ENCODE results near the gene ZMYND8.

Gene ZMYND8

DNA sequence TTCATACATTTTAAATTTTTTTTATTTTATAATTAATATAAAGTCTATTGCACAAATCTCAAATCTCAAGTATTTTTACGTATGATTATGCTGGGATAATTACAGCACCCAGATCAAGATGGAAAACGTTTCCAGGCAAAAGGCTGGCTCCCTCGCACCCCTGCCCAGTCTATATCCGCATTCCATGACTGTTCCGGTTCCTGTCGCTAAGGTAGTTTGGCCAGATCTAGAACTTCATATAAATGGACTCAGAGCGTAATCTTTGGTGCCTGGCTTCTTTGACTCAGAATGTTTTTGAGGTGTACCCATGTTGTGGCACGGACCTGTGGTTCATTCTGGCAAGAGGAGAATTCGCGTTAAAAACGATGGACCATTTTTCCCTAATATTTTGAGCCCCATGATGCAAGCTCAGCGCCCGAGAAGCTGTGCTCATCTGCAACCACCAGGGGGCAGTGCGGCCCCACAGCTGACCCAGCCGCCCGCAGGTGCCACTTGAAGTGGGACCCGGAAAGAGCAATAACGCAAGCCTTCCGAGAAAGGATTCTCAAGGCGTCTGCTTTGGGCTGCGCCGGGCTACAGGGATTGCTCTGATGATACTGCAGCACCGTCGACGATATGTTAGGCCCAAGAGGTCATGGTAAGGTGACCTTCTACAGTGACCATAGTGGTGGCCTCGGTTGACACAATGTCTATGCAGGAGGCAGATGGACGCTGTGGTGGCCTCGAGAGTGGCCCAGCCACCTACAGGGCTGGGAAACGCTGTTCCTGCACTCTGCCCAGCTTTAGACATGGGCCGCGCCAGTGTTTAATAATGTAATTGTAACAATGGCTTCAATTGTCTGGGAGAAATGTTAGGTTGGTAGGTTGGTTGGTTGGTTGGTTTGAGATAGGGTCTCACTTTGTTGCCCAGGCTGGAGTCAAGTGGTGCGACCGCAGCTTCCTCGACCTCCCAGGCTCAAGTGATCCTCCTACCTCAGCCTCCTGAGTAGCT, 160.1 kb downstream of the ZMYND8 start:
- peak; percentile 33 for DNase-seq (ENCODE audit: low read depth)
- no peak overlapping the region for H3K4me3 ChIP-seq (ENCODE audit: low read depth, low read length)
- TF ChIP-seq, protein P1, sequence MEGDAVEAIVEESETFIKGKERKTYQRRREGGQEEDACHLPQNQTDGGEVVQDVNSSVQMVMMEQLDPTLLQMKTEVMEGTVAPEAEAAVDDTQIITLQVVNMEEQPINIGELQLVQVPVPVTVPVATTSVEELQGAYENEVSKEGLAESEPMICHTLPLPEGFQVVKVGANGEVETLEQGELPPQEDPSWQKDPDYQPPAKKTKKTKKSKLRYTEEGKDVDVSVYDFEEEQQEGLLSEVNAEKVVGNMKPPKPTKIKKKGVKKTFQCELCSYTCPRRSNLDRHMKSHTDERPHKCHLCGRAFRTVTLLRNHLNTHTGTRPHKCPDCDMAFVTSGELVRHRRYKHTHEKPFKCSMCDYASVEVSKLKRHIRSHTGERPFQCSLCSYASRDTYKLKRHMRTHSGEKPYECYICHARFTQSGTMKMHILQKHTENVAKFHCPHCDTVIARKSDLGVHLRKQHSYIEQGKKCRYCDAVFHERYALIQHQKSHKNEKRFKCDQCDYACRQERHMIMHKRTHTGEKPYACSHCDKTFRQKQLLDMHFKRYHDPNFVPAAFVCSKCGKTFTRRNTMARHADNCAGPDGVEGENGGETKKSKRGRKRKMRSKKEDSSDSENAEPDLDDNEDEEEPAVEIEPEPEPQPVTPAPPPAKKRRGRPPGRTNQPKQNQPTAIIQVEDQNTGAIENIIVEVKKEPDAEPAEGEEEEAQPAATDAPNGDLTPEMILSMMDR (IDR thresholded peaks at IDR 0.05; ENCODE audit: low read depth, low read length, missing control alignments), result peak; percentile 91

DNA sequence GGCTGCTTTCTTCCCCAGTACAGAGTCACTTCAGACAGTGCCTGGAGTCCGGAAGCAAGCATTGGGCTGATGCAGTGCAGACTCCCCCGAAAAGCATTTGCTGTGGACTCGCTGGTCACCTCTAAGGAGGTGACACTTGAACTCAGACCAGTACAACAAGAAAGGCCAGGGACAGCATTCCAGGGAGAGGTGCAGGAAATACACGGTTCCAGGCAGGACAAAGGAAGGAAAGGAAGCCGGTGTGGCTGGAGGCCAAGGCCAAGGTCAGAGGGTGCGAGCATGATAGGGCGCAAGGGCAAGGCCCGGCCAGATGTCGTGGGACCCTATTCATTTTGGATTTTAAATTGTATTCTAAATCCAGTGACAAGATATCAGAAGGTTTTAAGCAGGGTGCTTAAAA, 160.9 kb downstream of the ZMYND8 start:
- TF ChIP-seq, protein P1 (IDR thresholded peaks at IDR 0.05; ENCODE audit: low read depth, low read length, missing control alignments), result no peak
- H3K4me3 ChIP-seq (ENCODE audit: low read depth, low read length), result no peak overlapping the region
- DNase-seq (ENCODE audit: low read depth), result no peak

DNA sequence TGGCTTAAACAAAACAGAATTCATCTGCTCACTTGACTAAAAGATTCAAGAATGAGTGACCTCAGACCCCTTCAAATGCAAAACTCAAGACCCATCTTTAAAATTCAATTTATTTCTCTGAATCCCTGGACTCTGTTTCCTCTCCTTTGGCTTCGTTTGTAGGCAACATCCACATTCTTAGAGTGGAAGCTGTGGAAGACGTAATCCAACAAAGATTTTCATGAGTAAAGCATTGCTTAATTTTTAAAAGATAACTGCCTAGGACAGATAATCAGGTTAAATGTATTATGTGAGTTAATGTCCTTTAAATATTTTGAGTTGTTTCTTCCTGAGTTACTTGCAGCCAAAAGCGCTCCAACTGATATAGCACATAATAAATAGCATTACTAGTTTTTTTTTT, 164.5 kb downstream of the ZMYND8 start:
- H3K4me3 ChIP-seq (ENCODE audit: low read depth, low read length), result no peak overlapping the region
- DNase-seq (ENCODE audit: low read depth), result no peak
- TF ChIP-seq, protein P1 (IDR thresholded peaks at IDR 0.05; ENCODE audit: low read depth, low read length, missing control alignments), result no peak

DNA sequence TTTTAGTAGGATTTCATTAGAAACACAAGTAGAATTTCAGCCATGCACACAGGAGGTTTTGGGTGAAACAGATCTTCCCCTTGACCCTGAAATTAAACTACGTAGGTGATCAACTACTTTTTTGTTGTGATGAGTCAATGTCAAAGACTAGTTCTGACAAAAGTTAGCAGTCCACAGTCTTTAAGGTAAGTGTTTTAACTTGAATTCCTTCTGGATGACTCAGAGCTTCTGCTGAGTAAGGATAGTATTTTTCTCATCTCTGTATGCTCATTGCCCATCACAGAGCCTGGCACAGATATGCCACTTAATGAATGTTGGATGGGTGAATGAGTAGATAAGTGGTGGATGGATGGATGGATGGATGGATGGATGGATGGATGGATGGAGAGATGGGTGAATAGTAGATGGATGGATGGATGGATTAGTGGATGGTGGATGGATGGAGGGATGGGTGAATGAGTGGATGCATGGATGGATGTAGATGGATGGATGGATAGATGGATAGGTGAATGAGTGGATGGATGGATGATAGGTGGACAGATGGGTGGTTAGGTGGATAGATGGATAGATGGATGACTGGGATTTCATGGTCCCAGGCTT, 165.3 kb downstream of the ZMYND8 start:
- TF ChIP-seq, protein P1 (IDR thresholded peaks at IDR 0.05; ENCODE audit: low read depth, low read length, missing control alignments), result no peak
- DNase-seq (ENCODE audit: low read depth), result no peak
- H3K4me3 ChIP-seq (ENCODE audit: low read depth, low read length), result no peak overlapping the region

DNA sequence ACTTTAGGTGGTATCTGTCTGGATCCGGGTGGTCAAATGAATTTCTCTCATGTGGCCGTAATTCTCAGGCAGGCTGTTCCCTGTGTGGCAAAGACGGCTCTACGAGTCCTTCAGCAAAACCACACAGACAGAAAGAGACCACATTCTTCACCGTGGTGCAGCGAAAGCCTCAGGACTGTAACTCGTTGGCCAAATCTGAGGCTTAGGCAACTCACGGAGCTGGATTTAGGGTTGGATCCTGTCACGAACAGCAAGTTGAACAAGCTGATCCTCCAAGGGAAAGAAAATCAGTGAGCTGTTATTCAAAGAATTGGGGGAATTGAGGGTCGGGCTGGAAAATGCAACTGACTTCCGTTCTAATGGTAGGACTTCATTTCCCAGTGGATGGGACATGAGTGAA, 167.4 kb downstream of the ZMYND8 start:
- no peak for DNase-seq (ENCODE audit: low read depth)
- TF ChIP-seq, protein P1 (IDR thresholded peaks at IDR 0.05; ENCODE audit: low read depth, low read length, missing control alignments), result no peak
- H3K4me3 ChIP-seq (ENCODE audit: low read depth, low read length), result no peak overlapping the region

DNA sequence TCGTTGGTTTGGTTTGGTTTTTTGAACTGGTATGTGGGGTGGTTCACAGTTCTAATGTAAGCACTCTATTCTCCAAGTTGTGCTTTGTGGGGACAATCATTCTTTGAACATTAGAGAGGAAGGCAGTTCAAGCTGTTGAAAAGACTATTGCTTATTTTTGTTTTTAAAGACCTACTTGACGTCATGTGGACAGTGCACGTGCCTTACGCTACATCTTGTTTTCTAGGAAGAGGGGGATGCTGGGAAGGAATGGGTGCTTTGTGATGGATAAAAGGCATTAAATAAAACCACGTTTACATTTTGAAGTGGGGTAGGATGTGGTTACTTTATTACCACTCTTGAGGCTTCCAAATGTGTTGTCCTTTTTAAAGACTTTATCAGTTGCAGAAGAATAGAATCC, 168.0 kb downstream of the ZMYND8 start:
- no peak overlapping the region for H3K4me3 ChIP-seq (ENCODE audit: low read depth, low read length)
- TF ChIP-seq, protein P1 (IDR thresholded peaks at IDR 0.05; ENCODE audit: low read depth, low read length, missing control alignments), result no peak
- DNase-seq (ENCODE audit: low read depth), result no peak
